Esophagus muscularis mucosa (tissue), 3 donors: Measurements from ENCODE around the gene CENPC.

Experiments used
- CTCF ChIP-seq, 3 experiments: fragments of 200-600 bp in 2 of 3; fragments of 450-650 bp in 1 of 3; sonication (generic) in 2 of 3; IDR thresholded peaks; one replicate each; pipeline ENCODE4 v1.5.1; 2017 to 2019; ENCODE audit warnings: antibody characterized with exemption in 3 of 3, mild to moderate bottlenecking in 2 of 3, moderate library complexity in 1 of 3
- POLR2AphosphoS5 ChIP-seq, 2 donors: sonication (generic); formaldehyde crosslinking; IDR thresholded peaks; one replicate each; pipeline ENCODE4 v1.6.1; 2017; ENCODE audit warnings: antibody characterized with exemption in 2 of 2

- TF ChIP-seq CTCF (IDR thresholded peaks at IDR 0.05): no peak
- no peak for TF ChIP-seq POLR2AphosphoS5 (IDR thresholded peaks at IDR 0.05)
Measured at GRCh38 chr4:67465763-67466052, 79.6 kb downstream of the CENPC start.
